GM23338 (cell line): Measurements from ENCODE around the gene HACD3. TPM values are rescaled to one million over a fixed set of nuclear protein-coding genes. Genes with fewer than 3 reads are reported as not detected.

ENCODE experiments used
- ATAC-seq: fragments of 200-7000 bp; cut with Tn5 transposase; 3 replicates; pipeline ENCODE4 v1.9.1; 2020
- DNase-seq: peaks from one replicate; pipeline ENCODE4 v3.0.0-alpha.2; 2015; ENCODE audit warnings: low spot score
- H2AFZ ChIP-seq: fragments of 200-600 bp; sonication (generic); 2 replicates; pipeline ENCODE4 v1.8.0; 2016; ENCODE audit warnings: antibody characterized with exemption, mild to moderate bottlenecking, moderate library complexity
- H3F3A ChIP-seq: fragments of 200-600 bp; sonication (generic); replicated peaks from 2 replicates; pipeline ENCODE4 v1.8.0; 2017; ENCODE audit warnings: antibody characterized with exemption, mixed run types, low read depth
- H3K27ac ChIP-seq: fragments of 200-600 bp; sonication (generic); 2 replicates; pipeline ENCODE4 v1.6.1; 2016; ENCODE audit warnings: low read depth
- H3K27me3 ChIP-seq: fragments of 200-600 bp; sonication (generic); 2 replicates; pipeline ENCODE4 v1.8.0; 2016; ENCODE audit warnings: mild to moderate bottlenecking, mixed run types, moderate library complexity; ENCODE audit not compliant: insufficient read depth
- H3K36me3 ChIP-seq: fragments of 200-600 bp; sonication (generic); 2 replicates; pipeline ENCODE4 v1.8.0; 2016; ENCODE audit warnings: mild to moderate bottlenecking; ENCODE audit not compliant: insufficient read depth
- H3K4me1 ChIP-seq: fragments of 200-600 bp; sonication (generic); 2 replicates; pipeline ENCODE4 v1.8.0; 2016; ENCODE audit warnings: mild to moderate bottlenecking, moderate library complexity; ENCODE audit not compliant: insufficient read depth
- H3K4me2 ChIP-seq: fragments of 200-600 bp; sonication (generic); 2 replicates; pipeline ENCODE4 v1.7.1; 2017; ENCODE audit warnings: mixed run types
- H3K4me3 ChIP-seq: fragments of 200-600 bp; sonication (generic); 2 replicates; pipeline ENCODE4 v1.6.1; 2016; ENCODE audit warnings: mixed run types
- H3K79me2 ChIP-seq: fragments of 200-600 bp; sonication (generic); replicated peaks from 2 replicates; pipeline ENCODE4 v1.8.0; 2017; ENCODE audit warnings: mild to moderate bottlenecking; ENCODE audit not compliant: insufficient read depth
- H3K9me2 ChIP-seq: fragments of 200-600 bp; sonication (generic); 2 replicates; pipeline ENCODE4 v1.8.0; 2017; ENCODE audit not compliant: insufficient read depth
- H4K20me1 ChIP-seq: fragments of 200-600 bp; sonication (generic); replicated peaks from 2 replicates; pipeline ENCODE4 v1.8.0; 2017; ENCODE audit warnings: mild to moderate bottlenecking; ENCODE audit not compliant: insufficient read depth
- H3K27ac Mint-ChIP-seq: 2 replicates; pipeline ENCODE4 v1.8.0; 2020; ENCODE audit warnings: inconsistent platforms, mild to moderate bottlenecking, moderate library complexity, mixed read lengths
- H3K27me3 Mint-ChIP-seq: 3 replicates; pipeline ENCODE4 v1.8.0; 2022; ENCODE audit warnings: low read depth, mild to moderate bottlenecking, moderate library complexity, mixed read lengths, inconsistent platforms; ENCODE audit not compliant: insufficient read depth, poor library complexity
- H3K36me3 Mint-ChIP-seq: 3 replicates; pipeline ENCODE4 v1.8.0; 2021; ENCODE audit warnings: low read depth, mild to moderate bottlenecking, inconsistent platforms, moderate library complexity, mixed read lengths
- H3K4me1 Mint-ChIP-seq: 3 replicates; pipeline ENCODE4 v1.8.0; 2020; ENCODE audit warnings: mild to moderate bottlenecking, inconsistent platforms, mixed read lengths
- H3K4me3 Mint-ChIP-seq: 3 replicates; pipeline ENCODE4 v1.8.0; 2021; ENCODE audit warnings: moderate library complexity, mild to moderate bottlenecking, inconsistent platforms, mixed read lengths
- H3K9me3 Mint-ChIP-seq: 3 replicates; pipeline ENCODE4 v1.8.0; 2020; ENCODE audit warnings: moderate library complexity, mild to moderate bottlenecking, inconsistent platforms, mixed read lengths
- CREB1 ChIP-seq: fragments of 250-450 bp; sonication (Bioruptor Pico); IDR thresholded peaks from 2 replicates; pipeline ENCODE4 v1.5.0; 2020; ENCODE audit warnings: low read depth, mild to moderate bottlenecking, moderate library complexity
- EZH2 ChIP-seq: fragments of 200-600 bp; sonication (generic); IDR thresholded peaks from one replicate; pipeline ENCODE4 v1.8.0; 2017; ENCODE audit warnings: antibody characterized with exemption, mild to moderate bottlenecking, low read depth; ENCODE audit not compliant: unreplicated experiment
- EZH2phosphoT487 ChIP-seq: fragments of 200-600 bp; sonication (generic); IDR thresholded peaks from one replicate; pipeline ENCODE4 v1.8.1; 2018; ENCODE audit warnings: antibody characterized with exemption; ENCODE audit not compliant: unreplicated experiment
- POLR2AphosphoS5 ChIP-seq: IDR thresholded peaks from 2 replicates; pipeline ENCODE4 v1.6.1; 2016; ENCODE audit warnings: antibody characterized with exemption, low read depth
- STAT1 ChIP-seq: IDR thresholded peaks from one replicate; pipeline ENCODE4 v1.6.1; 2016; ENCODE audit warnings: antibody characterized with exemption; ENCODE audit not compliant: unreplicated experiment
- polyA plus RNA-seq: library from polyadenylated mRNA; unstranded; fragments of >200 nt; fragmentation: Nextera tagmentation; extraction: Ambion mirVana; gene quantifications from 2 replicates; pipeline ENCODE4 v1.2.1, GENCODE V29; 2016
- total RNA-seq: library from RNA; depleted of rRNA; stranded (reverse); fragments of >200 nt; shearing (Covaris generic); gene quantifications from 2 replicates; pipeline ENCODE4 v1.2.3, GENCODE V29; 2014
- TF ChIP-seq, protein P1 (sequence below): IDR thresholded peaks from one replicate; pipeline ENCODE4 v1.6.1; 2018; ENCODE audit warnings: antibody characterized with exemption; ENCODE audit not compliant: unreplicated experiment
- TF ChIP-seq, protein P2 (sequence below): IDR thresholded peaks from 2 replicates; pipeline ENCODE4 v1.6.1; 2016; ENCODE audit warnings: antibody characterized with exemption
- TF ChIP-seq, protein P3 (sequence below), 2 experiments: fragments of 200-600 bp in 1 of 2; sonication (generic) in 1 of 2; conservative IDR thresholded peaks; 2 replicates each; pipeline versions ENCODE4 v1.5.1 to v1.6.1; 2016 to 2017; ENCODE audit warnings: antibody characterized with exemption in 2 of 2, low read depth in 2 of 2, mild to moderate bottlenecking in 2 of 2, moderate library complexity in 1 of 2

Gene HACD3
- total and polyA plus RNA-seq, 2 experiments from 2014 or later, result 123 to 131 TPM

DNA sequence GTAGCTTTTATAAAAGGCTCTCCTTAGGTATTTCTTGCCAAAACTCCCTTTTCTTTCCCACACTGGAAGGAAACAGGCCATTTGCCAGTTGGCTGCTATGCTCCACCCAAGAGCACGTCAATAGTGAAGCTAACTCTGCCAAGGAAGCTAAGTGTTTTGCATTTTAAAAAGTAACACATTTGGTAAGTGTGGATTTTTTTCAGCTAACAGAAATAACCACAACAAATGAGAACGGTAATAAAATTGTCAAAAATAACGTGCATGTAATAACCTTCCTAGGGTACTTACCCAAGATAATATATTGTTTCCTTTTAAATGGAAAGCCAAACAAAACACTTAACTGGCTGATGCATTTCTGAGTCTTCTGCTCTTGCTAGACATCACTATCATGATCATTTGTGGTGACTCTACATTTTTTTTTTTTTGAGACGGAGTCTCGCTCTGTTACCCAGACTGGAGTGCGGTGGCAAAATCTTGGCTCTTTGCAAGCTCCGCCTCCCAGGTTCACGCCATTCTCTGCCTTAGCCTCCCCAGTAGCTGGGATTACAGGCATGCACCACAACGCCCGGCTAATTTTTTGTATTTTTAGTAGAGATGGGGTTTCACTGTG is 17.4 kb upstream of the HACD3 start (continued):
- TF ChIP-seq EZH2phosphoT487 (no peak), POLR2AphosphoS5 (no peak)
- TF ChIP-seq, protein P1, sequence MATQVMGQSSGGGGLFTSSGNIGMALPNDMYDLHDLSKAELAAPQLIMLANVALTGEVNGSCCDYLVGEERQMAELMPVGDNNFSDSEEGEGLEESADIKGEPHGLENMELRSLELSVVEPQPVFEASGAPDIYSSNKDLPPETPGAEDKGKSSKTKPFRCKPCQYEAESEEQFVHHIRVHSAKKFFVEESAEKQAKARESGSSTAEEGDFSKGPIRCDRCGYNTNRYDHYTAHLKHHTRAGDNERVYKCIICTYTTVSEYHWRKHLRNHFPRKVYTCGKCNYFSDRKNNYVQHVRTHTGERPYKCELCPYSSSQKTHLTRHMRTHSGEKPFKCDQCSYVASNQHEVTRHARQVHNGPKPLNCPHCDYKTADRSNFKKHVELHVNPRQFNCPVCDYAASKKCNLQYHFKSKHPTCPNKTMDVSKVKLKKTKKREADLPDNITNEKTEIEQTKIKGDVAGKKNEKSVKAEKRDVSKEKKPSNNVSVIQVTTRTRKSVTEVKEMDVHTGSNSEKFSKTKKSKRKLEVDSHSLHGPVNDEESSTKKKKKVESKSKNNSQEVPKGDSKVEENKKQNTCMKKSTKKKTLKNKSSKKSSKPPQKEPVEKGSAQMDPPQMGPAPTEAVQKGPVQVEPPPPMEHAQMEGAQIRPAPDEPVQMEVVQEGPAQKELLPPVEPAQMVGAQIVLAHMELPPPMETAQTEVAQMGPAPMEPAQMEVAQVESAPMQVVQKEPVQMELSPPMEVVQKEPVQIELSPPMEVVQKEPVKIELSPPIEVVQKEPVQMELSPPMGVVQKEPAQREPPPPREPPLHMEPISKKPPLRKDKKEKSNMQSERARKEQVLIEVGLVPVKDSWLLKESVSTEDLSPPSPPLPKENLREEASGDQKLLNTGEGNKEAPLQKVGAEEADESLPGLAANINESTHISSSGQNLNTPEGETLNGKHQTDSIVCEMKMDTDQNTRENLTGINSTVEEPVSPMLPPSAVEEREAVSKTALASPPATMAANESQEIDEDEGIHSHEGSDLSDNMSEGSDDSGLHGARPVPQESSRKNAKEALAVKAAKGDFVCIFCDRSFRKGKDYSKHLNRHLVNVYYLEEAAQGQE, result no peak
- TF ChIP-seq, protein P2, sequence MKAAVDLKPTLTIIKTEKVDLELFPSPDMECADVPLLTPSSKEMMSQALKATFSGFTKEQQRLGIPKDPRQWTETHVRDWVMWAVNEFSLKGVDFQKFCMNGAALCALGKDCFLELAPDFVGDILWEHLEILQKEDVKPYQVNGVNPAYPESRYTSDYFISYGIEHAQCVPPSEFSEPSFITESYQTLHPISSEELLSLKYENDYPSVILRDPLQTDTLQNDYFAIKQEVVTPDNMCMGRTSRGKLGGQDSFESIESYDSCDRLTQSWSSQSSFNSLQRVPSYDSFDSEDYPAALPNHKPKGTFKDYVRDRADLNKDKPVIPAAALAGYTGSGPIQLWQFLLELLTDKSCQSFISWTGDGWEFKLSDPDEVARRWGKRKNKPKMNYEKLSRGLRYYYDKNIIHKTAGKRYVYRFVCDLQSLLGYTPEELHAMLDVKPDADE, result no peak

DNA sequence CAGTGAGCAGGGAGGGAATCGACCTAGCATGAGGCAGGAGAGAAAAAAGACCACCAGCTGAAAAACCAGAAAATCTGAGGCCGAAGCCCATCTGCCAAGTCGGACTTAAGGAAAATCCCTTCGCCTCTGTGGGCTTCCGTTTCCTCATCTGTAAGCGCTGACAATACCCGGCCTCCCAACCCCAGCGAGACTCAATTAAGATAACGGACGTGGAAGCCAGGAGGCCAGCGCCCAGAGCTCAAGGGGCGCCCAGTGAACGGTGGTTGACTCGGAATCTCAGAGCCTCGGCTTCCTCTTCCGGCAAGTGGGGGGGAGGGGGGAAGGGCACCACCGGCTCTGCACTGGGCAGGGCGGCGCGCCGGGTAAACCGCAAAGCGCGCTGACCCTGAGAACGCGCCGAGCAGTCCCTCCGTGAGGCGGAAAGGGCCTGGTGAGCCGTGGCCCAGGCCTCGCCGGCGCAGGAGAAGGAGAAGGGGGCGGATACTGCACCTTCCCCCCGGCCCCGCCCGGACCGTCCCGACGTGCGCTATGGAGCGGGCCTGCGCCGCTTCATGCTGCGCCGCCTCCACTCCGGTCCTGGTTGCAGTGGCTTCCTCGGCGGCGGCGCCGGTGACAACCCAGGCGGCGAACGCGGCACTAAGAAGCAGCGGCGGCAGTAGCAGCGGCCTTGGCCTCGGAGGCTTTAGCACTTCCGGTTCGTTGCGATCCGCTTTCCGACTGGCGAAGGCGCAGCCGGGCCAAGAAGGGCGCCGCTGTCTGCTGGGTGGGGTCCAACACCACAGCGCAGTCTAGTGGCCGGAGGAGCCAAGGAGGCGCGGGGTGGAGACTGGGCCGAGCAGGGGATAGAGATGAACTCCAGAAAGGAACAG is 13.0 kb upstream of the HACD3 start, which contains the start of gene DPP8:
TSS of gene DPP8 (minus strand) at position 693 of the 869 bp plus-strand sequence. CDS start 5,136 bp downstream, outside the sequence.
- peaks cover 26% of the 10 kb centered on the region for H3K79me2 ChIP-seq
- H3K36me3 Mint-ChIP-seq, result peaks cover 11% of the 10 kb centered on the region
- peaks cover 16% of the 10 kb centered on the region for H4K20me1 ChIP-seq
- TF ChIP-seq, protein P2, result peak; percentile 89
- TF ChIP-seq STAT1 (no peak), POLR2AphosphoS5 (peak; percentile 84), EZH2 (no peak), CREB1 (CRISPR knock-in tag) (peak; percentile 51)
- TF ChIP-seq, protein P3, sequence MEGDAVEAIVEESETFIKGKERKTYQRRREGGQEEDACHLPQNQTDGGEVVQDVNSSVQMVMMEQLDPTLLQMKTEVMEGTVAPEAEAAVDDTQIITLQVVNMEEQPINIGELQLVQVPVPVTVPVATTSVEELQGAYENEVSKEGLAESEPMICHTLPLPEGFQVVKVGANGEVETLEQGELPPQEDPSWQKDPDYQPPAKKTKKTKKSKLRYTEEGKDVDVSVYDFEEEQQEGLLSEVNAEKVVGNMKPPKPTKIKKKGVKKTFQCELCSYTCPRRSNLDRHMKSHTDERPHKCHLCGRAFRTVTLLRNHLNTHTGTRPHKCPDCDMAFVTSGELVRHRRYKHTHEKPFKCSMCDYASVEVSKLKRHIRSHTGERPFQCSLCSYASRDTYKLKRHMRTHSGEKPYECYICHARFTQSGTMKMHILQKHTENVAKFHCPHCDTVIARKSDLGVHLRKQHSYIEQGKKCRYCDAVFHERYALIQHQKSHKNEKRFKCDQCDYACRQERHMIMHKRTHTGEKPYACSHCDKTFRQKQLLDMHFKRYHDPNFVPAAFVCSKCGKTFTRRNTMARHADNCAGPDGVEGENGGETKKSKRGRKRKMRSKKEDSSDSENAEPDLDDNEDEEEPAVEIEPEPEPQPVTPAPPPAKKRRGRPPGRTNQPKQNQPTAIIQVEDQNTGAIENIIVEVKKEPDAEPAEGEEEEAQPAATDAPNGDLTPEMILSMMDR (conservative IDR thresholded peaks at IDR 0.05; ENCODE audit: low read depth in 2 of 2), result peak; percentile 89 to 98
- no peaks in the 10 kb centered on the region for H3K9me3 Mint-ChIP-seq
- H2AFZ ChIP-seq, result peak within 1 kb of the TSS; percentile 98
- H3K9me2 ChIP-seq, result no peaks in the 10 kb centered on the region
- peaks cover 6% of the 10 kb centered on the region; the same call in 1 of the 2 replicates for H3F3A ChIP-seq
- H3K27me3 Mint-ChIP-seq, result peaks cover 7% of the 10 kb centered on the region
- DNase-seq, result peak; percentile 98
- peak within 1 kb of the TSS; percentile 98 for H3K27ac ChIP-seq
- H3K27ac Mint-ChIP-seq, result peak within 1 kb of the TSS; percentile 25
- peak within 1 kb of the TSS; percentile 99 for H3K4me3 ChIP-seq
- H3K36me3 ChIP-seq, result no peaks in the 10 kb centered on the region; the same call in 1 of the 2 replicates
- ATAC-seq, result peak; percentile 99
- peaks cover 7% of the 10 kb centered on the region for H3K4me1 ChIP-seq
- no peaks in the 10 kb centered on the region for H3K27me3 ChIP-seq
- H3K4me3 Mint-ChIP-seq, result peak within 1 kb of the TSS; percentile 89
- peak within 1 kb of the TSS; percentile 100 for H3K4me2 ChIP-seq
- peaks cover 7% of the 10 kb centered on the region; the same call in 2 of the 3 replicates for H3K4me1 Mint-ChIP-seq
